ENCODE measurements around the gene MRPL24. TPM values are rescaled to one million over a fixed set of nuclear protein-coding genes. Genes with fewer than 3 reads are reported as not detected.

MRPL24 gene
- total and polyA plus RNA-seq, 2 of the 13 experiments (the other 11 are each of a cell fraction or from before 2014, with no cell fraction given), result 38.1 to 42.9 TPM

- no peak for TF ChIP-seq ZNF280B (CRISPR knock-in tag; IDR thresholded peaks at IDR 0.05; ENCODE audit: borderline replicate concordance)
- no peak for TF ChIP-seq SRF (IDR thresholded peaks at IDR 0.05; ENCODE audit: low read depth, low read length)
- TF ChIP-seq RNF2 (conservative IDR thresholded peaks at IDR 0.05; ENCODE audit: low read depth), result no peak
- no peak for TF ChIP-seq ZC3H13 (CRISPR knock-in tag; IDR thresholded peaks at IDR 0.05)
- TF ChIP-seq ZNF772 (CRISPR knock-in tag; IDR thresholded peaks at IDR 0.05), result no peak
- TF ChIP-seq CBX5 (CRISPR knock-in tag; IDR thresholded peaks at IDR 0.05; ENCODE audit: borderline replicate concordance), result no peak
- TF ChIP-seq PAX8 (CRISPR knock-in tag; IDR thresholded peaks at IDR 0.05; ENCODE audit: borderline replicate concordance), result no peak
- TF ChIP-seq TFDP1 (CRISPR knock-in tag; IDR thresholded peaks at IDR 0.05; ENCODE audit: borderline replicate concordance), result no peak
These were observed 26.1 kb downstream of the MRPL24 start (continued) for GRCh38 chr1:156714830-156715229.

GRCh38 chr1:156712626-156713025 is 28.3 kb downstream of the MRPL24 start:
- no TSS peak for BruUV-seq (replicated peaks)
- CTCF ChIA-PET (ENCODE audit: low intra/inter-chr PET ratio, low total read pairs), result no interaction called here

More at GRCh38 chr1:156712626-156713025, 28.3 kb downstream of the MRPL24 start:
- no peak overlapping the region for H2AFZ ChIP-seq (ENCODE audit: low read length)
- DNase-seq (ENCODE audit: low spot score), result no peak
- H3K27ac ChIP-seq (ENCODE audit: extremely low read length, insufficient read depth, low read length), result no peak overlapping the region
- no peaks in the 10 kb centered on the region for H3K36me3 ChIP-seq (replicated peaks in 1 of 2; ENCODE audit: control insufficient read depth in 1 of 2, insufficient read depth in 2 of 2, low read length in 2 of 2)
- no peak for FAIRE-seq
- intact Hi-C loops (cut with micrococcal nuclease; ENCODE audit: unreplicated experiment) (no loop called here), in situ Hi-C loops (cut with HindIII; ENCODE audit: extremely low pct_ligation_motif_present, low pct_unique_long_range_greater_than_20kb) (no loop called here)
- no peak overlapping the region for H3K9ac ChIP-seq (ENCODE audit: insufficient read depth, low read depth, low read length)
- TF ChIP-seq FOXK1 (CRISPR knock-in tag; IDR thresholded peaks at IDR 0.05; ENCODE audit: borderline replicate concordance, low read depth), result no peak
- TF ChIP-seq NFKB2 (CRISPR knock-in tag; IDR thresholded peaks at IDR 0.05; ENCODE audit: borderline replicate concordance), result no peak
- TF ChIP-seq E2F1 (CRISPR knock-in tag; IDR thresholded peaks at IDR 0.05), result no peak
- no peak for TF ChIP-seq SP5 (CRISPR knock-in tag; IDR thresholded peaks at IDR 0.05; ENCODE audit: borderline replicate concordance, low read depth)
- no peak for TF ChIP-seq ZSCAN9 (CRISPR knock-in tag; IDR thresholded peaks at IDR 0.05; ENCODE audit: borderline replicate concordance)
- no peak for TF ChIP-seq ZNF775 (CRISPR knock-in tag; IDR thresholded peaks at IDR 0.05; ENCODE audit: borderline replicate concordance)
- no peak for TF ChIP-seq ZBTB4 (CRISPR knock-in tag; IDR thresholded peaks at IDR 0.05; ENCODE audit: borderline replicate concordance)
- WGBS (ENCODE audit: low lambda C conversion rate), result 41% methylated on average over 3 of the region's 3 CpGs
- H3K79me2 ChIP-seq (ENCODE audit: insufficient read depth, low read length), result no peaks in the 10 kb centered on the region
- POLR2A ChIA-PET, result no interaction called here
- ATAC-seq, result no peak; the same call in 2 of the 3 replicates
- peaks cover 2 to 25% of the 10 kb centered on the region in 2 experiments; a peak in 3 of 5 replicates for H3K27me3 ChIP-seq (ENCODE audit: control insufficient read depth in 1 of 2, insufficient read depth in 2 of 2, low read length in 2 of 2)
- H3K9me3 ChIP-seq (ENCODE audit: low read length), result no peaks in the 10 kb centered on the region
- H3K4me2 ChIP-seq (ENCODE audit: low read depth, low read length), result no peak overlapping the region
- no peak overlapping the region for H3K4me3 ChIP-seq (replicated peaks in 1 of 3; ENCODE audit: insufficient read depth in 1 of 3, low read depth in 2 of 3, low read length in 3 of 3)
- H3K4me1 ChIP-seq (ENCODE audit: insufficient read depth, low read length), result 0 out of 2 replicates have a peak, but pooled peaks cover 6% of the 10 kb centered on the region
- no peaks in the 10 kb centered on the region for H4K20me1 ChIP-seq (ENCODE audit: insufficient read depth, low read length)

Data from HepG2 (cell line).